HCT116 (cell line): ENCODE measurements around the gene ZNF648.

Experiments
- CTCF ChIP-seq, 3 experiments: fragments of 200-600 bp in 1 of 3; sonication (generic) in 1 of 3; IDR thresholded peaks in 2 of 3; conservative IDR thresholded peaks in 1 of 3; 2 replicates each; pipeline ENCODE4 v1.5.1; 2012 to 2017; ENCODE audit warnings: low read depth in 2 of 3, low read length in 2 of 3, antibody characterized with exemption in 1 of 3, borderline replicate concordance in 1 of 3, control low read depth in 1 of 3, mild to moderate bottlenecking in 1 of 3, mixed read lengths in 1 of 3, mixed run types in 1 of 3, moderate library complexity in 1 of 3; ENCODE audit not compliant: insufficient read depth in 1 of 3
- EGR1 ChIP-seq: IDR thresholded peaks from 2 replicates; pipeline ENCODE4 v1.6.1; 2012; ENCODE audit warnings: low read depth
- EZH2 ChIP-seq: fragments of 200-600 bp; sonication (generic); IDR thresholded peaks from 2 replicates; pipeline ENCODE4 v1.6.1; 2017; ENCODE audit warnings: antibody characterized with exemption, mixed run types
- POLR2A ChIP-seq: IDR thresholded peaks from 2 replicates; pipeline ENCODE4 v1.7.0; 2011; ENCODE audit warnings: borderline replicate concordance; ENCODE audit not compliant: insufficient read depth, insufficient read length; ENCODE audit errors: extremely low read depth
- POLR2AphosphoS5 ChIP-seq: IDR thresholded peaks from 2 replicates; pipeline ENCODE4 v1.6.1; 2011; ENCODE audit warnings: mild to moderate bottlenecking, low read depth, low read length, moderate library complexity
- RAD21 ChIP-seq: IDR thresholded peaks from 2 replicates; pipeline ENCODE4 v1.6.1; 2012; ENCODE audit warnings: low read depth, mild to moderate bottlenecking
- SP1 ChIP-seq: IDR thresholded peaks from 2 replicates; pipeline ENCODE4 v1.6.1; 2012; ENCODE audit warnings: low read depth
- ZNF274 ChIP-seq: fragments of 200-500 bp; sonication (Bioruptor generic); IDR thresholded peaks from 2 replicates; pipeline ENCODE4 v1.6.1; 2014; ENCODE audit warnings: mild to moderate bottlenecking, low read depth, low read length, inconsistent platforms

DNA sequence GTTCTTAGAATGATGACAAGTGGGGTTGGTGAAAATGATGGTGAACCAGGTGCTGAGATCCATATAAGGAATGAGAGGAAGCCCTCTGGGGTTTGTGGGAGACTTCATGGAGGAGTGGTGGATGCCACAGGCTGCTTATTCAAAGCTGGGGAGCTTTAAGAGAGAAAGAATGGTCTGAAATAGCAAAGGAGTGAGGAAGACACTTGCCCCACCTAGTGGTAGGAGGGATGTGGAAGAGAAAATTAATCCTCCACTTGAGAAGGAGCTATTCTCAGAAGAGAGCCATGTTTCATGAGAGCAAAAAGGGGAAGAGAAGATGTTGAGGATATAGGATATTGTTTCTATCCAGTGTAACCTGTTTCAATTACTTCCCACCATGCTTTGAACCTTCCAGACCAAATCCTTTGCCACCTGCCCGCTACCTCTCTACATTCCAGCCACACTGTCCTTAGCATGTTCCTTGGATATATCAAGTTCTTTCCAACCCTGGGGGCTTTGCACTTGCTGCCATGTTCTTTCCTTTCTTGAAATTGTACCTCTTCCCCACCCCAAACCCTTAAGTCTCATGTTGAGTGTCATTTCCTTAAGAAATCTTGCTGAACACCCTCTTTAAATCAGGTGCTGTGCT lies 19.6 kb upstream of the ZNF648 start:
- TF ChIP-seq CTCF (IDR thresholded peaks at IDR 0.05 in 2 of 3, conservative IDR thresholded peaks at IDR 0.05 in 1 of 3; ENCODE audit: borderline replicate concordance in 1 of 3, insufficient read depth in 1 of 3, low read depth in 2 of 3, low read length in 2 of 3) (peak; percentile 36 to 77 (median 71); a peak in 5 of 6 replicates), EZH2 (no peak), EGR1 (no peak), POLR2A (no peak), RAD21 (peak; percentile 63), SP1 (no peak), POLR2AphosphoS5 (no peak), ZNF274 (no peak)
